Esophagus squamous epithelium (tissue), 4 donors: ENCODE measurements around the gene GABRG3.

Experiments
- CTCF ChIP-seq, 6 experiments: fragments of 450-650 bp in 4 of 6; fragments of 200-600 bp in 2 of 6; sonication (generic) in 2 of 6; IDR thresholded peaks; one replicate each; pipeline ENCODE4 v1.5.1; 2016 to 2019; ENCODE audit warnings: antibody characterized with exemption in 6 of 6, mild to moderate bottlenecking in 4 of 6, moderate library complexity in 4 of 6
- POLR2A ChIP-seq, 4 donors: fragments of 450-650 bp; IDR thresholded peaks; one replicate each; pipeline ENCODE4 v1.6.1; 2017; ENCODE audit warnings: antibody characterized with exemption in 4 of 4, mild to moderate bottlenecking in 4 of 4, moderate library complexity in 3 of 4

GRCh38 chr15:27065151-27065550 lies 94.2 kb downstream of the GABRG3 start:
- TF ChIP-seq CTCF (IDR thresholded peaks at IDR 0.05) (no peak), POLR2A (IDR thresholded peaks at IDR 0.05) (no peak)
